CD14-positive monocyte (primary cell): ENCODE measurements around the gene NOX3. TPM values are rescaled to one million over a fixed set of nuclear protein-coding genes. Genes with fewer than 3 reads are reported as not detected.

Source experiments
- DNase-seq, 3 donors: peaks; one replicate each; pipeline ENCODE4 v3.0.0-alpha.2; 2011 to 2022
- H2AFZ ChIP-seq: 2 replicates; pipeline ENCODE4 v1.6.0; 2012; ENCODE audit warnings: mild to moderate bottlenecking, low read depth, low read length, inconsistent platforms; ENCODE audit not compliant: insufficient read depth, poor library complexity, severe bottlenecking
- H3K27ac ChIP-seq, 2 donors: 1 replicate in 1 of 2; 2 replicates in 1 of 2; pipeline ENCODE4 v1.5.1; 2012 to 2013; ENCODE audit warnings: low read length in 2 of 2, control low read depth in 1 of 2, inconsistent platforms in 1 of 2, low read depth in 1 of 2, mild to moderate bottlenecking in 1 of 2
- H3K27me3 ChIP-seq, 2 donors: one replicate each; pipeline versions ENCODE4 v1.6.0 to v1.6.1; 2011 to 2013; ENCODE audit warnings: low read length in 2 of 2; ENCODE audit not compliant: control insufficient read depth in 2 of 2, insufficient read depth in 2 of 2
- H3K36me3 ChIP-seq, 2 donors: replicated peaks in 1 of 2; 1 replicate in 1 of 2; 2 replicates in 1 of 2; pipeline versions ENCODE4 v1.5.1 to v1.6.1; 2012 to 2013; ENCODE audit warnings: low read length in 2 of 2, control low read depth in 1 of 2, inconsistent platforms in 1 of 2, mild to moderate bottlenecking in 1 of 2; ENCODE audit not compliant: insufficient read depth in 2 of 2, control insufficient read depth in 1 of 2
- H3K4me1 ChIP-seq, 2 donors: 1 replicate in 1 of 2; 2 replicates in 1 of 2; pipeline versions ENCODE4 v1.5.1 to v1.6.1; 2012 to 2013; ENCODE audit warnings: low read length in 2 of 2, control low read depth in 1 of 2, inconsistent platforms in 1 of 2, mild to moderate bottlenecking in 1 of 2, moderate library complexity in 1 of 2; ENCODE audit not compliant: insufficient read depth in 2 of 2, control insufficient read depth in 1 of 2
- H3K4me2 ChIP-seq: replicated peaks from 2 replicates; pipeline ENCODE3; 2012; ENCODE audit warnings: low read length, moderate library complexity, mild to moderate bottlenecking; ENCODE audit not compliant: poor library complexity, severe bottlenecking; ENCODE audit errors: extremely low read depth
- H3K4me3 ChIP-seq, 3 experiments: fragments of 200-600 bp in 1 of 3; sonication (generic) in 1 of 3; replicated peaks in 1 of 3; 1 replicate in 2 of 3; 2 replicates in 1 of 3; pipeline ENCODE4 v1.5.1; 2011 to 2013; ENCODE audit warnings: low read length in 3 of 3, mild to moderate bottlenecking in 3 of 3, control low read depth in 2 of 3, low read depth in 2 of 3, inconsistent platforms in 1 of 3, moderate library complexity in 1 of 3
- H3K79me2 ChIP-seq: 2 replicates; pipeline ENCODE4 v1.6.0; 2012; ENCODE audit warnings: mild to moderate bottlenecking, control low read depth, inconsistent platforms, low read length, moderate library complexity; ENCODE audit not compliant: insufficient read depth
- H3K9ac ChIP-seq: 2 replicates; pipeline ENCODE4 v1.6.0; 2017; ENCODE audit warnings: low read length, mild to moderate bottlenecking; ENCODE audit not compliant: insufficient read depth, poor library complexity, severe bottlenecking
- H3K9me3 ChIP-seq, 2 donors: replicated peaks in 1 of 2; 1 replicate in 1 of 2; 2 replicates in 1 of 2; pipeline versions ENCODE4 v1.5.1 to v1.6.1; 2012 to 2013; ENCODE audit warnings: low read length in 2 of 2, control low read depth in 1 of 2; ENCODE audit not compliant: control insufficient read depth in 1 of 2, insufficient read depth in 1 of 2
- H4K20me1 ChIP-seq: 2 replicates; pipeline ENCODE4 v1.6.0; 2012; ENCODE audit warnings: mild to moderate bottlenecking, low read length, control low read depth, moderate library complexity; ENCODE audit not compliant: insufficient read depth
- H3K27ac Mint-ChIP-seq, 7 donors: one replicate each; pipeline ENCODE4 v1.8.0; 2020; ENCODE audit warnings: mild to moderate bottlenecking in 7 of 7, mixed read lengths in 7 of 7, moderate library complexity in 6 of 7, inconsistent platforms in 2 of 7
- H3K27me3 Mint-ChIP-seq, 3 donors: one replicate each; pipeline ENCODE4 v1.8.0; 2021 to 2022; ENCODE audit warnings: low read depth in 3 of 3, mild to moderate bottlenecking in 3 of 3, mixed read lengths in 3 of 3, moderate library complexity in 3 of 3, inconsistent platforms in 1 of 3
- H3K36me3 Mint-ChIP-seq, 2 donors: one replicate each; pipeline ENCODE4 v1.8.0; 2020; ENCODE audit warnings: mixed read lengths in 2 of 2, inconsistent platforms in 1 of 2, mild to moderate bottlenecking in 1 of 2
- H3K4me1 Mint-ChIP-seq: one replicate; pipeline ENCODE4 v1.8.0; 2020; ENCODE audit warnings: mild to moderate bottlenecking, mixed read lengths
- H3K4me3 Mint-ChIP-seq, 2 donors: one replicate each; pipeline ENCODE4 v1.8.0; 2020; ENCODE audit warnings: mild to moderate bottlenecking in 2 of 2, mixed read lengths in 2 of 2, moderate library complexity in 1 of 2
- H3K9me3 Mint-ChIP-seq, 7 donors: one replicate each; pipeline ENCODE4 v1.8.0; 2020 to 2022; ENCODE audit warnings: mixed read lengths in 7 of 7, mild to moderate bottlenecking in 6 of 7, moderate library complexity in 6 of 7, inconsistent platforms in 2 of 7
- WGBS: methylation state at CpG from one replicate; pipeline ENCODE4 v1.1.5; 2013; ENCODE audit warnings: missing lambda C conversion rate; ENCODE audit not compliant: insufficient coverage; 5-methylcytosine and 5-hydroxymethylcytosine counted together
- intact Hi-C, 2 donors: fragments of 100-400 bp; cut with micrococcal nuclease; formaldehyde crosslinking; loops; one replicate each; pipeline versions ENCODE4 v1.15.0 to v1.15.1; 2023
- polyA plus RNA-seq, 3 donors: library from polyadenylated mRNA; depleted of rRNA in 1 of 3; unstranded in 2 of 3; stranded (reverse) in 1 of 3; fragments of 300-500 nt in 2 of 3; fragments of >200 nt in 1 of 3; fragmentation: Illumina TruSeq in 2 of 3; gene quantifications; 1 replicate in 2 of 3; 2 replicates in 1 of 3; pipeline ENCODE4 v1.2.3, GENCODE V29; 2012 to 2021
- TF ChIP-seq, protein P1 (sequence below): fragments of 200-600 bp; IDR thresholded peaks from one replicate; pipeline ENCODE4 v1.8.0; 2022; ENCODE audit warnings: antibody characterized with exemption, mild to moderate bottlenecking

The NOX3 gene
- polyA plus RNA-seq, 3 donors, result not detected

DNA sequence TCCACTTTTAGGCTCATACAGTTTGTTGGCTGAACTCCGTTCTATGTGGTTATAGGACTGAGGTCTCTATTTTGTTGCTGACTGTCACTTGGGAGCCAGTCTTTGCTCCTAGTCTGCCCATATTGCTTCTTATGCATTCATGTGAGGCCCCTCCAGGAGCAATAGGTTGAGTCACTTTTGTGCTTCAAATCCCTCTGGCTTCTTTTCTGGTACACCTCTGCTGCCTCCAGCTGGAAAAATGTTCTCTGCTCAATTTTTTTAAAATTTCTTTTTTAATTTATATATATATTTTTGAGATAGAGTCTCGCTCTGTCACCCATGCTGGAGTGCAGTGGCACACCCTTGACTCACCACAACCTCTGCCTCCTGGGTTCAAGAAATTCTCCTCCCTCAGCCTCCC is 42.7 kb upstream of the NOX3 start:
- H3K4me3 Mint-ChIP-seq, result no peak overlapping the region
- Histone ChIP-seq H3K27ac (no peak overlapping the region), H3K4me2 (no peak overlapping the region), H3K36me3 (no peaks in the 10 kb centered on the region), H4K20me1 (no peaks in the 10 kb centered on the region), H3K9ac (no peak overlapping the region), H3K79me2 (no peaks in the 10 kb centered on the region), H3K4me3 (no peak overlapping the region), H3K9me3 (peaks cover 0 to 3% of the 10 kb centered on the region in 2 donors), H3K4me1 (peaks cover 0 to 2% of the 10 kb centered on the region in 2 donors), H2AFZ (no peak overlapping the region), H3K27me3 (no peaks in the 10 kb centered on the region)
- peaks cover 0 to 1% (median 1%) of the 10 kb centered on the region in 3 donors for H3K27me3 Mint-ChIP-seq
- no peak for DNase-seq
- no peaks in the 10 kb centered on the region for H3K36me3 Mint-ChIP-seq
- intact Hi-C loops, result no loop called here
- H3K27ac Mint-ChIP-seq, result no peak overlapping the region
- peaks cover 9% of the 10 kb centered on the region for H3K4me1 Mint-ChIP-seq
- H3K9me3 Mint-ChIP-seq, result peaks cover 0 to 6% (median 1%) of the 10 kb centered on the region in 7 donors
- TF ChIP-seq, protein P1, sequence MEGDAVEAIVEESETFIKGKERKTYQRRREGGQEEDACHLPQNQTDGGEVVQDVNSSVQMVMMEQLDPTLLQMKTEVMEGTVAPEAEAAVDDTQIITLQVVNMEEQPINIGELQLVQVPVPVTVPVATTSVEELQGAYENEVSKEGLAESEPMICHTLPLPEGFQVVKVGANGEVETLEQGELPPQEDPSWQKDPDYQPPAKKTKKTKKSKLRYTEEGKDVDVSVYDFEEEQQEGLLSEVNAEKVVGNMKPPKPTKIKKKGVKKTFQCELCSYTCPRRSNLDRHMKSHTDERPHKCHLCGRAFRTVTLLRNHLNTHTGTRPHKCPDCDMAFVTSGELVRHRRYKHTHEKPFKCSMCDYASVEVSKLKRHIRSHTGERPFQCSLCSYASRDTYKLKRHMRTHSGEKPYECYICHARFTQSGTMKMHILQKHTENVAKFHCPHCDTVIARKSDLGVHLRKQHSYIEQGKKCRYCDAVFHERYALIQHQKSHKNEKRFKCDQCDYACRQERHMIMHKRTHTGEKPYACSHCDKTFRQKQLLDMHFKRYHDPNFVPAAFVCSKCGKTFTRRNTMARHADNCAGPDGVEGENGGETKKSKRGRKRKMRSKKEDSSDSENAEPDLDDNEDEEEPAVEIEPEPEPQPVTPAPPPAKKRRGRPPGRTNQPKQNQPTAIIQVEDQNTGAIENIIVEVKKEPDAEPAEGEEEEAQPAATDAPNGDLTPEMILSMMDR, result no peak
- no CpG with 5 or more reads among the region's 2 CpGs for WGBS

DNA sequence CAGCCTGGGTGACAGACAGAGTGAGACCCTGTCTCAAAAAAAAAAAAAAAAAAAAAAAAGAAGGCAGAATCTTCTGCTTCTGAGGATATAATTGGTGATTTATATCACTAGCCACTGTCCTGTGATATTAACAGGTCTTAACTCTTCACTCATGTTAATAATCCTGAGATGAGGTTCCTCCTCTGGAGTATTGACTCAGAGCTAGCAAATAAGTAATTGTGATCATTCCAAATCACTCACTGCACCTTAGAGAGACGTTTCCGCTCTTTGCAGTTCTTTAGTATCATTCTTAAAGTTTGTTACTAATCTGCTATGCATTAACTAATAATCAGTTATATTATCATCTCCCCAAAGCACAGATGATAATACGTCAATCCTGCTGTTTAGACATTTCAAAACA is 41.6 kb upstream of the NOX3 start:
- Histone ChIP-seq H3K27ac (no peak overlapping the region), H3K4me3 (no peak overlapping the region), H3K27me3 (no peaks in the 10 kb centered on the region), H3K4me2 (no peak overlapping the region), H3K9me3 (no peaks in the 10 kb centered on the region), H3K36me3 (no peaks in the 10 kb centered on the region), H3K9ac (no peak overlapping the region), H4K20me1 (no peaks in the 10 kb centered on the region), H3K4me1 (peaks cover 0 to 2% of the 10 kb centered on the region in 2 donors), H3K79me2 (no peaks in the 10 kb centered on the region), H2AFZ (no peak overlapping the region)
- Mint-ChIP-seq H3K27me3 (peaks cover 0 to 1% (median 1%) of the 10 kb centered on the region in 3 donors), H3K27ac (no peak overlapping the region), H3K4me3 (no peak overlapping the region), H3K4me1 (peaks cover 9% of the 10 kb centered on the region), H3K9me3 (peaks cover 0 to 8% (median 4%) of the 10 kb centered on the region in 7 donors), H3K36me3 (no peaks in the 10 kb centered on the region)
- intact Hi-C loops, result no loop called here
- WGBS, result no CpG with 5 or more reads among the region's 3 CpGs
- TF ChIP-seq, protein P1, result no peak
- DNase-seq, result no peak
